GM21423 (cell line): ENCODE measurements around the gene CXCL16.
"Not testable (repeated sequence)": the region's sequence is repeated elsewhere in the genome, so short reads cannot be mapped to it uniquely, and the experiment has no call there.

ENCODE experiments used
- ATAC-seq: cut with Tn5 transposase; IDR thresholded peaks from one replicate; pipeline ENCODE4 v1.9.1; 2021; ENCODE audit warnings: mild to moderate bottlenecking, moderate library complexity; ENCODE audit not compliant: unreplicated experiment

CXCL16 gene

DNA sequence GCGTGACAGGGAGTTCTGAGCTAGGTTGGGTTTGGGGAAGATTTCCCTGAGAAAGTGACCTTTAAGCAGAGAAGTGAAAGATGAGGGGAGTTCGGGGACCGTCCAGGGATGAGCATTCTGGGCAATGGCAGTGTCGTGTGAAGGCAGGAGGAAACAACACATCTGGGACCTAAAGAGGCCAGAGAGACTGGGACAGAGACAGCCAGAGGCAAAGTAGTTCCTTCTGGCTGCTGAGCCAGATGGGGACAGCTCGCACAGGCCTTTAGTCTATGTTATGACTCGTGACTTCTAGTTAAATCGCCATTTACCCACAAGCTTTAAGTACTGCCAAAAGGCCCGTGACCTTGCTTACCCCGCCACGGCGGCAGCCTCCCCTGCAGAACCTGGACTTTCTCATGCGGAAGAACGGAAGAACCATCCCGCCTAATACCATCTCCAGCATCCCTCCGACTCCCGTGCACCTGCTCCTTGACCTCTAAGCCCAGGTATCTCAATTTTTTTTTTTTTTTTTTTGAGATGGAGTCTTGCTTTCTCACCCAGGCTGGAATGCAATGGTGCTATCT lies 17.0 kb downstream of the CXCL16 start:
- no peak for ATAC-seq

DNA sequence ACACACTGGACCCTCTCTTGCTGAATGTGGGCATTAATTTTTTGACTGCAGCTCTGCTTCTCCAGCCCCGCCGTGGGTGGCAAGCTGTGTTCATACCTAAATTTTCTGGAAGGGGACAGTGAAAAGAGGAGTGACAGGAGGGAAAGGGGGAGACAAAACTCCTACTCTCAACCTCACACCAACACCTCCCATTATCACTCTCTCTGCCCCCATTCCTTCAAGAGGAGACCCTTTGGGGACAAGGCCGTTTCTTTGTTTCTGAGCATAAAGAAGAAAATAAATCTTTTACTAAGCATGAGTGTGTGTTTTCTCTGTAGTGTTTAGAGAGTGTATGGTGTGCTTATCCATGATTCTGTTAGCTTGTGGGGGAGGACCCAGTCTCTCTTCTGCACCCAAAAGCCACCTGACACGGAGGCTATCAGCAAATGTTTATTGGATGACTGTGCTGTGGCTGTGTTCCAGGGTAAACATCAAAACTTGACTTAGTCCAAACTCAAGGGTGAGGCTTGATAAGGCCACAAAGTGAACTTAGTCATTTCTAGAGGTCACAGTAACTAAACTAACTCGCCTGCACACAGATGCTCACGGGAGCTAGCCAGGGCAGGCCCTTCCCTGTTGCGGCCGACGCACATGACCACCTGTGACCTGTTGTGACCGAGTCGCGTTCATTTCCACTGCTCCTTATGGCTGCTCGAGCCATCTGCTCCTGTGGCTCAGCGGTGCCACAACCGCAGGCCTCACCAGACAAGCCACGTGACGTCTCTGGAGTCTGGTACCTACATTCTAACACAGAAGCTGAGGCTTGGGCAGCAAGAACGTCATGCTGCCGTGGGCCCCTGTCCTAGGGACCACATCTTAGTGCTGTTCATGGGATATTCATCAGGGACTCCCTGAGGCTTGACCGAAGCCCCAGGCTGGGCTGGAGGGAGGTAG lies 18.3 kb downstream of the CXCL16 start:
- no peak for ATAC-seq

DNA sequence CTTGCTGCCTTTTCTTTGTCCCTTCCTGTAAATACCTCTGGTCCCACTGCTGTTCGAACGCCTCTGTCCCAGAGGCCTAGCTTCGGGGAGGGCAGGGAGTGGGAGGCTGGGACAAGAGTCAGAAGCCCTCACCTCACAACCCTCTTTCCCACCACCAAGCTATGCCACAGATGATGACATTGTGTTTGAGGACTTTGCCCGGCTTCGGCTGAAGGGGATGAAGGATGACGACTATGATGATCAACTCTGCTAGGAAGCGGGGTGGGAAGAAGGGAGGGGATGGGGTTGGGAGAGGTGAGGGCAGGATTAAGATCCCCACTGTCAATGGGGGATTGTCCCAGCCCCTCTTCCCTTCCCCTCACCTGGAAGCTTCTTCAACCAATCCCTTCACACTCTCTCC lies 18.9 kb downstream of the CXCL16 start:
- no peak for ATAC-seq

DNA sequence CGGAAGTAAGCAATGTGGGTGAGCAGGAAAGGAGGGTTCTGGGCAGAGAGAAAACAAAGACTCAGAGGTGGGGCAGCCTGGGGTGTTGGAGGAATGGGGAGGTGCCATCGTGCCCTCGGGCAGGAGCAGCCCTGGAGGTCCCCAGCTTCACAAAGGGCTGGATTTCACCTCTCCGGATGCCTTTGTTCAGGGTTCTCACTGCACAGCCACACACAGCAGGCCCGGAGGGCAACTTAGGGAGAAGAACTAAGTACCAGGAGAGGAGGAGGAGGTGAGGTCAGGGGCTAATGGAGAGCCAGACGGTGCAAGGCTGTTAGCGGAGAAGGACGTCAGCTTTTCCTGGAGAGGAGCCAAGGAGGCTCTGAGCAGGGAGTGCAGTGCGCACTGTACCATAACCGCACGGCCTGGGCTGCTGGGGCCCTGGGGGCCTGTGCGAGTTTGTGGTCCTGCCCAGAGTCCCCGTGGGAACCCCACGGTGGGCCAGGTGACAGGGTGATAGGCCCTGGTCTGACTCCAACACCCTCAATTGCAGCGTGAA lies 20.0 kb downstream of the CXCL16 start:
- ATAC-seq: no peak

DNA sequence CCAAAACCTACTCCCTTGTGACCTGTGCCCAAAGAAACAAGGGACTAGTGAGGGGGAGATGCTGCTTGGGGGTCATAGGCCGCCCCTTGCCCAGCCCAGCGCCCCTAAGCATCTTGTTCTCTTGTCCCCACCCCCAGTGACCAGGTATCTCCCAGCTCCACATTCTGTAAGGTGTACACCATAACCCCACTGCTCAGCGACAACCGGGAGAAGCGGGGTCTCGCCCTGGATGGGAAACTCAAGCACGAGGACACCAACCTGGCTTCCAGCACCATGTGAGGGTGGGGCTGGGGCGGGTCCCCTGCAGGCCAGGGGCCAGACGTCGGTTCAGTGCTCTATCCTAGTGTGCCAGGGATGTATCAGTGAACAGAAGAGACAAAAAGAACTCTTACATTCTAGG lies 20.6 kb downstream of the CXCL16 start:
- ATAC-seq: no peak

DNA sequence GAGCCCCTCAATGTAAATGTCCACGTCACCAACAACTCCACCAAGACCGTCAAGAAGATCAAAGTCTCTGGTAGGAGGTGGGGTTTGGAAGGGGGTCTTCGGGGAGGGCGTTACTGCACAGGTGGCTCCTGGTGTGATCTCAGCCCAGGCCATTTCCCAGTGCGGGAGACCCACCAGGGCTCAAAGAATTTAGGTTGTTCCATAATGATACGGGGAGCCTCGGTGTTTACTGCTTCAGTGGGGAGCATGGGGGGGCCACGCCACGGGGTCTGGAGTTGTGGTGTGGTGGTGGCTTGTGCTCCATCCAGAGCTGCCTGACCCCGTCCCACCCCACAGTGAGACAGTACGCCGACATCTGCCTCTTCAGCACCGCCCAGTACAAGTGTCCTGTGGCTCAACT lies 21.5 kb downstream of the CXCL16 start:
- no peak for ATAC-seq

DNA sequence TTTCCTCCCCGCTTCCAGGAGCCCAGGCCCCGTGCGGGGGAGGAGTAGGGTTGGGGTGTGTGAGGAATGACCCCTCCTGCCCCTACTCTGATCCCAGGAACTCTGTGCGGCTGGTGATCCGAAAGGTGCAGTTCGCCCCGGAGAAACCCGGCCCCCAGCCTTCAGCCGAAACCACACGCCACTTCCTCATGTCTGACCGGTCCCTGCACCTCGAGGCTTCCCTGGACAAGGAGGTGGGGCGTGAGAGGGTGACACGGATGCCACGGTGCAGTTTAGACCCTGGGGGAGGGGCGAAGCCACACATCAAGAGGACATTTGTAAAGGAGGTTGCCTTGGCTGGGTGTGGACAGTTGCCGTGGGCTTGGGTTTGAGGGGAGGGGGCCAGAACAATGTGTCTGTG lies 21.9 kb downstream of the CXCL16 start:
- ATAC-seq: no peak

DNA sequence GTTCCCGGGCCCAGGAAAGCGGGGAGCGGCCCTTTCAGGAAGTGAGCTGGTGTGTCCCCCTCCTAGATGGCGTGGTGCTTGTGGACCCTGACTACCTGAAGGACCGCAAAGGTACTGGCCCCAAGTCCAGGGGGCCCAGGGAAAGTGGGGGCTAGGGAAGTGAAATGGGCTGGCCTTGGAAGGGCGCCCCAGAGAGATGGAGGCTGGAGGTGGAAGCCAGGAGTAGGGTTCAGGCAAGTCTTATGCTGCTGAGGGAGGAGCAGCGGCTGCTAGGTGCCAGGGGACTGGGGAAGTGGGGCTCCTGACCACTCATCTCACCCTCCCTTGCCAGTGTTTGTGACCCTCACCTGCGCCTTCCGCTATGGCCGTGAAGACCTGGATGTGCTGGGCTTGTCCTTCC lies 23.6 kb downstream of the CXCL16 start:
- ATAC-seq: no peak

DNA sequence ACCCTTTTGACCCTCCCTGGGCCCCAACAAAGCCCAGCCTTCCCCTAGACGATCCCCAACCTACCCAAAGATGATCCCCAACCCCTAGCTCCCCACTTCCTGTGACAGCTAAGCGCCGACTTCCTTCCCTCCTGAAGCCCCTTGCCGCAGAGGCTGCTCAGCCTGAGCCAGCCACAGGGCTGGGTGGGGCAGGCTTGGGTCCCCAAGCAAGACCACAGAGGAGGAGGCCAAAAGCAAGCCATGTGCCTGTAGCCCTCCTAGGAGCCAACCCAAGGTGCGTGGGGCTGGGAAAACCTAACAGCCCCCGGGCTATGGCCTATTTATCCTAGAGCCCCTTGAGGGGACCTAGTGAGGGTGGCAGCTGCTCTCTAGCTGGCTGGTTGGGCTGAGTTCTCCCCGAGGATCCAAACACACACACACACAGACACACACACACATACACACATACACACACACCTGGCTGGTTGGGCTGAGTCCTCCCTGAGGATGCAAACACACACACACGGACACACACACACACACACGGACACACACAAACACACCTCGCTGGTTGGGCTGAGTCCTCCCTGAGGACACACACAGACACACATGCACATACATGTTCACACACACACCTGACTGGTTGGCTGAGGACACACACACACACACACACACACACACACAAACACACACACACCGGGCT lies 24.5 kb downstream of the CXCL16 start:
- no peak for ATAC-seq

DNA sequence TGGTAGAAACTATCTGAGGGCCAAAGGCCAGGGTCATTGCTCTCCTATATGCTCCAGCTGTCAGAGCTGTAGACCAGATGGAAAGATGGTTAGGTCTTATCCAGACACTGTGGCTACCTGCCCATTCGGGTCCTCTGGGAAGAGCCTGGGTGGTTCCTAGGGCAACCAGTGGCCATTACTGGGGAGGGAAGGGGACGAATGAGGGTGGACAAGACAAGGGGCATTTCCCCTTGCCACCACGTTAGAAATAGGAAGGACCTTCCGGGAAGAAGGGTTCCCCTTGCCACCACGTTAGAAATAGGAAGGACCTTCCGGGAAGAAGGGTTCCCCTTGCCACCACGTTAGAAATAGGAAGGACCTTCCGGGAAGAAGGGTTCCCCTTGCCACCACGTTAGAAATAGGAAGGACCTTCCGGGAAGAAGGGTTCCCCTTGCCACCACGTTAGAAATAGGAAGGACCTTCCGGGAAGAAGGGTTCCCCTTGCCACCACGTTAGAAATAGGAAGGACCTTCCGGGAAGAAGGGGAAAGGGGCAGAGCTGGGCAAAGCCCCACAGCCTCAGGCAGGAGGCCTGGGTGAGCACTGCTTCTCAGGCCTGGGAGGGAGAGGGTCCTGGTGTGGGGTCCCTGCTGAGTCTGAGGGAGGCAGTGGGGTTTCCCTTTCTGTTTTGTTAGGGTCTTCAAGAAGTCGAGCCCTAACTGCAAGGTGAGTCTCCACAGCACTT lies 25.2 kb downstream of the CXCL16 start:
- ATAC-seq: not testable (repeated sequence)

DNA sequence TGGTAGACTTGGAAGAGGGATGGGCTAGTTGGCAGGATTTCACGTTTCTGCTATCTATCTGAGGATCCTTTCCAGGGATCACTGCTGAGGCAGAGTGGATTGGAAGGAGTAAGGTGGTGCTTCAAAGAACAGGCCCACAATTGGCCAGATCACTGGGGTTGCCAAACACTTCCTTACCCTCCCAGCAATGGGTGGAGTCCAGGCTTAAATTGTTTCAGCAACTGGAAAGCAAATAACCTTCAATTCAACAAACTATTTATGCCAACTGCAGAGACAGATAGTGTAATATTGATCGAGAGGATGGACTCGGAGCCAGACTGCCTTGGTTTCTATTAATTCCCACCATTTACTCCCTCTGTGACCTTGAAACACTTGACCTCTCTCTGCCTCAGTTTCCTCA lies 27.2 kb downstream of the CXCL16 start:
- ATAC-seq: no peak

DNA sequence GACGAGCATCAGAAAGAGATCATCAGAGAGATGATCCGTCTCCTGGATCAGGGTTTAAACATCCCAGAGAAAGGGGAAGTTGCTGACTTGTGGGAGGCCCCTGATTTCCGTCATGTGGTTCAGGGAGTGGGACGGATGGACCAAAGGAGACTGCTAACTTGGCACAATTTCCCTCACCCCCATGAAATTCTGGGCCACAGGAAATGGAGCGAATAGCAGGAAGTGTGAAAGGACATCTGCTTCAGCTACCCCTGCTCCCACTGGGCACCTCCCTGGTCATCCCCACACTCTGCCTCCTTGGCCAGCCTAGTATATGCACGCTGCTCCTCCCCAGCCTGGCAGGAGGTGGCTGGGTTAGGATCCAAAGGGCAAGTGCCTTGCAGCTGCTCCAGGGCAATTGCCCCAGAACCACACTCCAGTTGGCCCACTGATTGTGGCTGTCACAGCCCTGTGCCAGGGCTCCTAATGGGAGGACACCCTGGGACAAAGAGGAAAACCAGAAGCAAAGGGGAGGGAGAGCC lies 28.0 kb downstream of the CXCL16 start:
- no peak for ATAC-seq

DNA sequence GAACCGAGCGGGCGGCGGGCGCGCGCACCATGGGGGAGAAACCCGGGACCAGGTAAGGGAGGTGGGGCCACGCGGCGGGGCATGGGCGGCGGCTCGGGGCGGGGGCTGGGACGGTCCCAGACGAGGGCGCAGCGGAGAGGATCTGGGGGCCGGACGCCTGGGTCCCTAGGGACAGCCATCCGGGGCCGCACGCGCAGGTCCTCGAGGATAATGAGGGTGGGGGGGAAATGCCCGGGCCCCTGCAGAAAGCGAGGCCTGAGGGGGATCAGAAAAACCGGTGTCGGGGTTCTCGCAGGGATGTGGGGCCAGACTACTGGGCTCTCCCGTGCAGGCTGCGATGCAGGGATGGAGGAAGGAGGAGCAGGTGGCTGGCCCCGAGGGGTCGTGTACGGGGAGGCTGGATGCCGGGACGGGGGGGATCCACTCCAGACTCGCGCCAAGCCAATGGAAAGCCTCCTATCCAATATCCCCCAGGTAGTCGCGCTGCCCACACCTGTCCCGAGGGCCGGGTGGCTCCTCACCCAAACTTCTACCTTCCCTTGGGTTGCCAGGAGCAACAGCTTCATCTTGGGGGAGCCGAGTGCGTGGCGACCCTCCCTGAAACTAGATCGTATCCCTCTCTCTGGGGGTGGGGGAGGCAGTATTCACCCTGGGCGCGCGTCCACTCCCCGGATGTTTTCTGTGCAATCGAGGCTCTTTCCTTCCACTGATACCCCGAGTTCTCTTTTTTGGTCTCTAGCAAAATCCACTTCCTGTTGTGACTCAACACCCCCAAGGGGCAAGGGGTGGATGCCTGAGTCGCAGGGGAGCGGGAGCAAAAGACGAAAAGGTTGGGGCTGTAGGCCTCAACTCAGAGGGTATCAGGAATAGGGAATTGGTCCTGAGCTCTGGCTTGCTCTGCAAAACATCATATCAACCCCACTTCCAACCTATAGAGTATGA lies 28.8 kb downstream of the CXCL16 start:
- no peak for ATAC-seq

DNA sequence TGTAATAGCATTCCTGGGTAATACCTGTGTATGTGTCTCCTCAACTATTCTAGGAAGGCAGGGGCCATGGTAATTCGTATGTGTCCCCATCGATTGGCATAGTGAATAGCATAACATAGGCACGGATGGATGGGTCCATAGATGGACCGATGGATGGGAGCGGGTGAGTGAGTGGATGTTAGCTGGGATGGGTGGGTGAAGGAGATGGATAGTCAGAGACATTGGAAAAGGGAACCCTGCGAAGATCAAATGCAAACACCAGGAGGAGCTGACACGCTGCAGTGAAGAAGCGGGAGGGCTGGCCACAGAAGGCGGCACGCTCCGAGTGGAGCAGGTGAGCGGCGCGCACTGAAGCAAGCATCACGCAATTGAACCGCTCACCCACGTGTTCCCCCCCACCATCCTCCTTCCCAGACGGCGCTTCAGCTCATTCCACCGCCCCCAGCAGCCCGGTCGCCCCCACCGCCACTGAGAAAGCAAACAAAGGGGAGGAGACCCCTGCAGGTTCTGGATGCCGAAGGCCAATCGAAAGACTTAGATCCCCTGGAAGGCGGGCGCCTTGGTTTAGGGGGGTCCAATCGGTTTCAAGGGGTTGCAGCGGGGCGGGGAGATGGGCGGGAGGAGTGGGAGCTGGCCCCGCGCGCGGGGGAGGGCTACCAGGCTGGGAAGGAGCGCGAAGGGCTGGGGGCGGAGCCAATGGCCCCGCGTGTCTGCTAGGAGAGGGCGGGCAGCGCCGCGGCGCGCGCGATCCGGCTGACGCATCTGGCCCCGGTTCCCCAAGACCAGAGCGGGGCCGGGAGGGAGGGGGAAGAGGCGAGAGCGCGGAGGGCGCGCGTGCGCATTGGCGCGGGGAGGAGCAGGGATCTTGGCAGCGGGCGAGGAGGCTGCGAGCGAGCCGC lies 29.7 kb downstream of the CXCL16 start, which contains the start of gene ARRB2:
Gene ARRB2, plus strand, starts transcription at position 839 of the 899 bp plus-strand sequence. CDS start 90 bp downstream, outside the sequence.
- peak; percentile 84 for ATAC-seq

DNA sequence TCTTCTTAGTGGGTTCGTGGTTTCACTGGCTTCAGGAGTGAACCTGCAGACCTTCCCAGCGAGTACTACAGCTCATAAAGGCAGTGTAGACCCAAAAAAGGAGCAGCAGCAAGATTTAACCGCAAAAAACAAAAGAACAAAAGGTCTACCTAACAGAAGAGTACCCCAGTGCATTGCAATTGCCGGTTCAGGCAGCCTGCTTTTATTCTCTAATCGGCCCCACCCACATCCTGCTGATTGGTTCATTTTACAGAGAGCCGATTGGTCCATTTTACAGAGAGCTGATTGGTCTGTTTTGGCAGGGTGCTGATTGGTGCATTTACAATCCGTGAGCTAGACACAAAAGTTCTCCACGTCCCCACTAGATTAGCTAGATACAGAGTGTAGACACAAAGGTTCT lies 31.3 kb downstream of the CXCL16 start:
- no peak for ATAC-seq

DNA sequence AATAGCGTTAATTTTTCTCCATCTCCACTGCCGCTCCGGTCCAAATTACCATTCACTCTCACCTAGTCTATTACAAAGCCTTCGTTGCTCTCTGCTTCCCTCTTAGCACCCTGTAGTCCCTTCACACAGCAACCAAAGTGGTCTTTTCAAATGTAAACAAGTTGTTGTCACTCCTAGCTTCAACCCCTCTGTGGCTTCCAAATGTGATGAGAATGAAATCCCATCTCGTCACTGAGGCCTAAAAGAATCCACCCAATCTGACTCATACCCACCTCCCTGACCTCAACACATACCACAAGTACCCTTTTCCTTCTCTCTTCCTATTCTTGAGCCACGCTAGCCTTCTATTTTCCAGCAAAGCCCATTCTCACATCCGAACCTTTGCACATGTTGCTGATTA lies 33.6 kb downstream of the CXCL16 start:
- no peak for ATAC-seq

DNA sequence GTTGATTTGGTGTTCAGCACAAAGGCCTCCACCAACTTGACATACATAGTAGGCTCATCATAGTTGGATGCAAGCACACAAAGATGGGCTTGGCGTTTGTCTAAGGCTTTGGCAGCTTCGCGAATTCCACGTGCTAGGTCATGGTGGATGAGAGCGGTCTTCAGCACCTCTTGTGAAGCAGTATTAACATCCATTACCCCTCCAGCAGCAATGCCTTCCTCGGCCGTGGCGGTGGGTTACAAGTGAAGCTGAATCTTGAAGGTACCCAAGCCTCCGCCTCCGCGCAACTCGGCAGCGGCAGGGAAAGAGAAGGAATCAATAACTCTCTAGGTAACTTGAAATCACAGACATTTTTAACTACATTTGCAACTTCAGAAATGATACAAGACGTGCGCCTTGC lies 34.7 kb downstream of the CXCL16 start:
- no peak for ATAC-seq

DNA sequence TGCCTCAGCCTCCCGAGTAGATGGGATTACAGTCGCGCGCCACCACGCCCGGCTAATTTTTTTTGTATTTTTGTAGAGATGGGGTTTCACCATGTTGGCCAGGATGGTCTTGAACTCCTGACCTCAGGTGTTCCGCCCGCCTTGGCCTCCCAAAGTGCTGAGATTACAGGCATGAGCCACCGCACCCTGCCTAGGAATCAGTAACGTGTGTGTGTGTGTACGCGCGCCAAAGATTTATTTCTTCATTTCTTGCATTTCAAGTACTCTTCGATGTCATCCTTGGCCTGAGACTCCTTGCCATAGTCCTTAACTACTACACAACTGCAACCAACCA lies 35.2 kb downstream of the CXCL16 start:
- not testable (repeated sequence) for ATAC-seq

DNA sequence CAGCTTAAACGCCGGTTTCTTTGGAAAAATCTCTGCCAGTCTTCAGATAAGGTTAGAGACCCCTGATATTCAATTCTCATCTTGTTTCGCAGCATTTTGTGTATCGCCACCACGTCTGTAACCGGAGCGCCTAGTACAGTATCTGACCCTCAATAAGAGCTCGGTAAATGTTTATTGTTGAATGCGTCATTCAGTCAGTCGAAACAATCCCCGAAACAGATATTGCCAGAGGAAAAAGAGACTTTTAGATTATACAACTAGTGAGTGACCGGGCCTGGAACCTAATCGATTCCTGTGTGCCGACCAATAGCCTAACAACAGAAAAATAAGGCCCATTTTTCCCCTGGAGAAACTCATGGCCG lies 36.4 kb downstream of the CXCL16 start:
- no peak for ATAC-seq
